GM19099 (cell line): ENCODE measurements around the gene FGF3.

Experiments used
- POLR2A ChIP-seq: IDR thresholded peaks from 3 replicates; pipeline ENCODE4 v1.6.1; 2011; ENCODE audit warnings: low read depth; ENCODE audit not compliant: insufficient read length; ENCODE audit errors: extremely low read depth

The FGF3 gene

DNA sequence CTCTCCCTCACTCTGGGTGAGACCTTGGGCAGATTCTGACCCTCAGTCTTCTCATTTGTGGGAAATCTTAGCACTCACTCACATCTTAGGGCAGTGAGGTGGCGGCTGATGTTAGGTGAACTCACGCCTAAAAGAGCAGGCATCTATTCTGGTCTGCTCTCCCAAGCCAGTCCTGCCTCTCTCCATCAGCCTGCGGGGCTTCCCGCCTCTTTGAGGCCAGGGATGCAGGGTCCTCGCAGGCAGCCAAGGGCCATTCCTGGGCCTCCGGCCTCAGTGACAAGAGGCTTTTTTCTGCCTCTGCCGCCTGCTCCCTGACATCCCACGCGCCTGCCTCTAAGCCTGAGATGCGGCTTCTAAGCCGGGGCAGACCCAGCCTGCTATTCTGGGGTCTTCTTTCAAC, 30.3 kb downstream of the FGF3 start:
- TF ChIP-seq POLR2A = no peak

GRCh38 chr11:69787906-69788305, 31.3 kb downstream of the FGF3 start:
- TF ChIP-seq POLR2A = no peak

- no peak for TF ChIP-seq POLR2A
Observed at GRCh38 chr11:69787457-69787856, 31.8 kb downstream of the FGF3 start.

GRCh38 chr11:69781241-69781640, 38.0 kb downstream of the FGF3 start:
- no peak for TF ChIP-seq POLR2A

DNA sequence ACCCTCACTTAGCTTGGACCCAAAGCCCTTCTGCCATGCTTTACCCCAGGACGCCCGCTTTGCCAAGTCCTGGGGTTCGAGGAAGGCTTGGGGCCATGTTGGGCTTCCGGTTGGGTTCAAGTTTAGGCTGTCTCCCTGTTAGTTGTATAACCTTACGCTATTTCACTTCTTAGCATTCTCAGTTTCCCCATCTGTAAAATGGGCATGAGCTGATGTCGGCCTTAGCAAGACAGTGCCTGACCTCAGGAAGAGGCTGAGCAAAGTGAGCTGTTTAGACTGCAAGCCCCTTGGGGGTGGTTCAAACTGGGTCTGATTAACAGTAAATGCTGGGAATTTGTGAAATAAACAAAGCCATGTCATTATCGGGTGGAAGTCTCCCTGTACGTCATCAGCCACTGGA, 40.8 kb downstream of the FGF3 start:
- TF ChIP-seq POLR2A = no peak

DNA sequence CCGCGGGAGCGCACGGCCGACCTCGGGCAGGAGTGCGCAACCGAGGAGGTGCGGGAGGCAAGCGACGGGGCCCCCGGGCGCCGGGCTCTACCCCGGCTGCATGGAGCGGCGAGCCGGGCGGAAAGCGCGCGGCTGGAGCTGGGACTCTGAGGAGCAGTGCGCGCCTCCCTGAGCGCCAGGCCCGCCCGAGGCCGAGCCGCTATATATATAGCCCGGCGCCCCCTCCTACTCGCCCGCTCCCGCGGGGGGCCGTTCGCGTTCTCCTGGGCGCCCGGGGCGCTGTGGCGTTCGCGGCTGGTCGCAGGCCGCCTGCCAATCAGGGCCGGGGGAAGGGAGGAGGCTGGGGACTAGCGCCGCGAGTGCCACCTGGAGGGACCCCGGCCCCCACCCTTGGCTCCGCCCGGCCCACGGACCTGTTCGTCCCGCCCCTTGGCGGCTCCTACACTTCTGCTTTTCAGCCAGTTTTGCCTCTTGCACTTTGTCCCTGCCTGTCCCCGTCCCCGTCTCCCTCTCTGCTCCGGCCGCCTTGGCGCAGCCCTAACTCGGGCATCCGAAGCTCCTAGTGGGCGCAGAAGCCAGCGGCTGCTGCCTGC, 44.0 kb downstream of the FGF3 start, which contains the start of gene FGF4:
Gene FGF4, minus strand, starts transcription at position 179 of the 593 bp plus-strand sequence. CDS start 257 bp downstream, outside the sequence.
- no peak for TF ChIP-seq POLR2A

DNA sequence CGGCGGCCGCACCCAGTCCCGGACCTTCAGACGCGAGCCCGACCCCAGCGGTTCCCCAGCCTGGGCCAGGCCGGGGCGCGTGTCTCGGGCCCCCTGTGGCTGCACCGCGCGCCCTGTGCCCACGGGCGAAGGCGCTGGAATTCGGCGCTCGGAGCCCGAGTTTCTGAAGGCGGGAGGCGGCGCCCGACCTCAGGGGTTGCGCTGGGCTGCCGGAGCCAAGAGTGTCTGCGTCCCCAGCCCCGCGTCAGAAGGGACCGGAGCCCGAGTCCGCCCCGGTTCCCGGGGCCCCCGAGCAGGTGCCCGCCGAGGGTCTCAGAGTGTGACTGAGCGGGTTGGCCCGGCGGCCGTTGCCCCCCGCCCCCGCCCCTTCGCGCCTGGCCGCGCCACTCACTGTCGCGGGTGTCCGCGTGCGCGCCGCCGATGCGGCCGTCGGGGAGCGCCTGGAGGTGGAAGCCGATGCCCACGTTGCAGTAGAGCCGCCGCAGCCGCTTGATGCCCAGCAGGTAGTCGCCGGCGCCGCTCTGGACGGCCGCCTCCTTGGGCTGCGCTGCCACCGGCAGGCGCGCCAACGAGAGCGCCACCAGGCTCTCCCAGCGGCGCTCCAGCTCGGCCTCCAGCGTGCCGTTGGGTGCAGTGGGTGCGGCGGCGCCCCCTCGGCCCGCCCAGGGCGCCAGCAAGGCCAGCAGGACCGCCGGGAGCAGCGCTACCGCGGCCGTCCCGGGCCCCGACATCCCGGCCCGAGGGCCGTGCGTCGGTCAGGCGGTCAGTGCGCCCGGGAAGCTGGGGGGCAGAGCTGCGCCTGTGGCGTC, 44.7 kb downstream of the FGF3 start:
- TF ChIP-seq POLR2A = no peak

DNA sequence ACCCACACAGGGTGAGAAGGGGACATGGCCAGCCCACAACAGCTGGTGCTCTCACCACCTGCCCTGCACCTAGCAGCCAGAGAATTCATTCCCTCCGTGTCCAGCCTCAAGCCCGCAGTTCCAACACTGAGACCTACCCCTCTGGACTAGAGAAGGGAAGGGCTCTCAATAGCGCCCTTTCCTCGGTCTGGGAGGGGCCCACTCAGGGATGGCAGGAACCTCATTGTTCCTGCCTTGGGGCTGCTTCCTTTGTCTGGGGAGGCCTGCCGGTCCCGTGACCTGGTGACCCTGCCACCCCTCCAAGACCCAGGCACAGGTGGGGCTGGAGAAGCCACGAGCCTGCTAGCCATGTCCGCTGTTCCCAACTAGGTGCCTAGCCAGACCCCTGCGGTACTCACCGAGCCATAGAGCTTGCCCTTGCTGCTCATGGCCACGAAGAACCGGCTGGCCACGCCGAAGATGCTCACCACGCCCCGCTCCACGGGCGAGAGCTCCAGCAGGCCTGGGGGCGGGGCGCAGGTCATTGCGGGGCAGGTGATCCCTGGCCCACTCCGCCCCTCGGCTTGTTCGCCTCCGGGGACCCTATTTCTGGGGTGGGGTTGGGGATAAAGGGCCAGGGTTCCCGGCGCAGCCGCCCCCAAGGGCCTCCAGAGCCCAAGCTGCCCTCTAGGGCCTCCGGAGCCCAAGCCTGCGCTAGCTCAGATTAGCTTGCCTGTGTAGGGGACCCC, 45.4 kb downstream of the FGF3 start:
- no peak for TF ChIP-seq POLR2A

- TF ChIP-seq POLR2A = no peak
Observed at GRCh38 chr11:69771466-69771865, 47.8 kb downstream of the FGF3 start.

- TF ChIP-seq POLR2A = no peak
Observed at GRCh38 chr11:69770540-69770939, 48.7 kb downstream of the FGF3 start.

- TF ChIP-seq POLR2A = no peak
Observed at GRCh38 chr11:69765498-69765995, 53.7 kb downstream of the FGF3 start.

DNA sequence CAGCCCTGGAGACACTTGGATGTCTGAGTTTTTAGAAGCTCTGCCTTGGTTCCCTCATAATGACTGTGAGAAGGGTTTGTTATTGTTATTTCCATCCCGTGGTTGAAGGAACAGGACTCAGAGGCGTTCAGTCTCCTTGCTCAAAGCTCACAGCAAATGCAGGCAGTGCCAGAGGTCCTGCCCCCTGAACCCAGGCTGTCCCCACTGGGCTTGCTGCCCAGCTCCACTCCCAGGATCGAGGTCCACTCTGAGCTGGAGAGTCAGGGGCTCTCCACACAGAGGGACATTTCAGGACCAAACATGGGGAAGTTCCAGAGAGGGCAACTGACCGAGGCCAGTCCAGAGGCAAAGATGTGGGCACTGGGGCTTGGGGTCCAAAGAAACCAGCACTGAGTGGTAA, 58.9 kb downstream of the FGF3 start:
- no peak for TF ChIP-seq POLR2A
